Measurements from ENCODE around the gene MAP3K12.
"Not testable (repeated sequence)": the region's sequence is repeated elsewhere in the genome, so short reads cannot be mapped to it uniquely, and the experiment has no call there.

MAP3K12 gene

GRCh38 chr12:53489242-53489864 lies 9.9 kb downstream of the MAP3K12 start:
- no peak for DNase-seq (ENCODE audit: low read depth)

GRCh38 chr12:53486736-53487487 lies 12.3 kb downstream of the MAP3K12 start:
- no peak for DNase-seq (ENCODE audit: low read depth)

DNA sequence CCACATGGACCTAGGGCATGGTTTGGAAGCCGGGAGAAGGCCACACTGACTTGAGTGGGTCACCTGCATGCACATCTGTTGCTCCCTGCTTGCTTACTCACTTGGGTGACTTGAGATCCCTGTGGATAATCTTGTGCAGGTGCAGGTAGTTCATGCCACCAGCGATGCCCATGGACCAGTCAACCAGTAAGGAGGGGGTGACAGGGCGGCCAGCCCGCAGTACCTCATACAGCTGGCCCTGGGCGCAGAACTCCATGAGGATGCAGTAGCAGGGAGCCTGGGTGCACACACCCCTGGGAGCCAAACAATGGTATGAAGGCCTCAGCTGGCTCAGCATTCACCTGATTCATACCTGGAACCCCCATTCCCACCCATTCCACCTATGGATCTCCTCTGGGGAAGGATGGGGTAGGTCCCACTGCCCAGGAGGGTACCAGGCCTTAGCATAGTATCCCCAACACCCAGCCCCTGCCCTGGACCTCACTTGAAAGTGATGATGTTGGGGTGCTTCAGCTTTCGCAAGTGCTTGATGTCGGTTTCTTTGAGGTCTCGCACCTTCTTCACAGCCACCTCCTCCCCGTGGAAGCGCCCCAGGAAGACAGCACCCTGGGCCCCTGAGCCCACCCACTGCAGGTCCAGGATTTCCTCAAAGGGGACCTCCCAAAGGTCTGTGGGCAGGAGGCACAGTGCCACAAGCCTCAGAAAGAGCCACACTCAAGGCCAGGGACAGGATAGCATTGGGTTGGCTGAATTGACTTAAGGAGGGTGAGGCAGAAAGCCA lies 13.1 kb downstream of the MAP3K12 start:
- DNase-seq (ENCODE audit: low read depth), result no peak

DNA sequence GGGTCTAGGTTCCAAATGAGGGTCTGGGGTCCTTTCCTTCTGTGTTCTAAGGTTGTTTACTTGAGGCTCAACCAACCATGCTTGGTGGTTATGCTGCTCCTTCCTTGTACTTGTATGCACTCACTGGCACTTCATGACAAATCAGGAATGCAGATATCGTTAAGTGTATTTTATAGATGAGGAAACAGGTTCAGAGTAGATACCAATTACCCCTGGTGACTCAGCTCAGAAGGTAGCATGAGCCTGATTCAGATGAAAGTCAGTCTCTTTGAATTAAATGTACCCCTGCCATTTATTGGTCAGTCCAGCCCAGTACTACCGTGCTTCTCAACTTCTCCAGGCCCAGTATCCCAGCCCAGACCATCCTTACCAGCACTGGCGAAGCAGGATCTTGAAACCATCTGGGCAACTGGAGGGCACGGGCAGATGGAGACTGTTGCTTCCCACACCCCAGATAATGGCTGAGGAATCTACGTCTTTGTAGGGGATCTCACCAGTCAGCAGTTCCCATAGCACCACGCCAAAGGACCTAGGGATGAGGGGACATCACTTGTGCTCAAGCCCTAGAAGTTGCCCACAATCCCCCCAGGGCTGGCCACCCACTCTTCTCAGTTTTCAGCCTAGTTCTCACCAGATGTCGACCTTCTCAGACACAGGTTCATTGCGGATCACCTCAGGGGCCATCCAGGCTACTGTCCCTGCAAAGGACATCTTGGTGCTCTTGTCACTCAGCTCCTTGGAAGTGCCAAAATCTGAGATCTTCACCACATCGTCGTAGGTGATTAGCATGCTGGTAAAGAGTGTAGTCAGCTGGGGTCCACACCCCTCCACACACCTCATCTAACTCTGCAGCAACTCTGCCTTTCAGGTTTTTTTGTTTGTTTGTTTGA lies 14.3 kb downstream of the MAP3K12 start:
- no peak for DNase-seq (ENCODE audit: low read depth)

GRCh38 chr12:53483979-53484377 lies 15.3 kb downstream of the MAP3K12 start:
- DNase-seq (ENCODE audit: low read depth), result no peak

DNA sequence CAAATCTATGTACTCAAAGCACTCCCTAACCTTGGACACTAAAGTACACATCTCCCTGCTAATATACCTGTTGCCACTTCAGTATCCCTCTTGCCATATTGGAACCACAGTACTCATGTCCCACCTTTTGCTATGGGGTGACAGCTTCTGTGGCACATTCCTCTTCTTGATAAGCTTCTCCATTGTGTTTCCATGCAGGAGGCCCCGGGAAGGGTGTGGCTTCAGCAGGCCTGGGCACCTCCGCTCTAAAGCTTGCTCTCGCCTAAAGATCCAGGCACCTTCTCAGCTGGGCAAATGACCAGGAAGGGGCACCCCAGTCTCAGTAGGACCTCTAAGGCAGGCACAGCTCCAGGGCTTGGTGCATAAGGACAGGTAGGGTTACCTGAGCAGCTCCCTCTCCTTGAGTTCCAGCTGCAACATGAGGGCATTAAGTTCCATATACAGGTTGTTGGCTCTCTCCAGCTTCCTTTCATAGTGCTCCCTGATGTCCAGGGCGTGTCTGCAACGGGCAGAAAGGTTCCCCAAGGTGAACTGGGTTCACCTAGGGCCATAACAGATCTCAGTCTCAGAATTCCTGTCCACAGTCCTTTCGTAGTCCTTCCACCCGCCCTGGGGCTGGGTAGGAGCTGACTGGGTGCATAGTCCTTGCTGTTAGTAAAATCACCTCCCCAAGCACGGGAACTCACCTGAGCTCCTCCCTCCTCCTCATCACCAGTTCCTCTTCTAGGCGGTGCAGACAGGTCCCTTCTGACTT lies 15.9 kb downstream of the MAP3K12 start:
- DNase-seq (ENCODE audit: low read depth), result no peak

DNA sequence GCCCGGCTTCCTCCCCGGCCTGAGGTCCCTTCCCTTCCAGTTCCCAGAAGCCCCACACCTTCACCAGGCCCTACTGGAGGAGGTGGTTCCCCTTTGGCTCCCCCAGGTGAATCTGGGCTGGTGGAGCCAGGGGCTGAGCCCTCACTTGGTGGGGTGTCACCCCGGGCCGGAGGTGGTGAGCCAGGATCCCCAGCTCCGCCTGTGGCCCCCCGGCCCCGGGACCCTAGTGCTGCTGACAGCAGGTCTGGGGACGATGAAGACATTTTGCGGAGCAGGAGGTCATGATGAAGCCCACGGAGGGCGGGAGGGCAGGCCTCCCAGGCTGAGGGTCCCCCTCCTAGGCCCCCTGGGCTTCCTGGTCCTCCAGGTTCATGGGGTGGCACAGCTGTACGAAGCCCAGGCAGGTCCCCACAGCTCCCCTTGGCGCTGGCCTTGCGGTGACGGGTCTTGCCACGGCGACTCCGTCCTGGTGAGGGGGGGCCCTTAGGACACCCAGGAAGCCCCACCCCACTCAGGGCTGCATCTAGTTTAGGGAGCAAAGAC lies 16.6 kb downstream of the MAP3K12 start:
- DNase-seq (ENCODE audit: low read depth), result no peak

DNA sequence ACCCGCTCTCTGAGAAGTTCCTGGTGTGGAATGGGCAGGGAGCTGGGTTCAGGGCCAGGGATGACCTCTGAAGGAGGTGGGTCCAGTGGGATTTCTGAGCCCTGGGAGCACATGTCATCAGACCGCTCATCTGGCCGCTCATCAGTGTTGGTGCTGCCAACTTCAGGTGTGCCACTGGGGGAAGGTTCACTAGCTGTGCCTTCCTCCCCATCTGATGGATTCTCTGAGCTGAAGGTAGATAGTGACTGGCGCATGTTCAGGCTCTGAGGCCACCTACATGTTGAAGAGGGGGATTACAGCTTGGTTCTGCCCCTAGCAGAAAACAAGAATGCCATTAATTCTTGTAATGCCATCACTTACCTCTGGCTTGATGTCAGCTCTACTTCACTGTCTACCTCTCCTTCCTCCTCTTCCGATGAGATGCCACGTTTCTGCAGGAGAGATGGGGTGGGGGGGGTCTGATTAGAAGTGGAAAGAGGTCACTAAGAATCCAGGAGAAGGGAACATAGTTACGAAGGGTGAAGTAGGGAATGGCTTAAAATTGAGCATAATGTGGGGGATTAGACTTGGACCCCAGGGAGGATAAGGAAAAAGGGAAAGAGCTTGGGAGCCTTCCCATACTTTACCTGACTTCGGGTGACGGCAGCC lies 17.2 kb downstream of the MAP3K12 start:
- DNase-seq (ENCODE audit: low read depth), result no peak

DNA sequence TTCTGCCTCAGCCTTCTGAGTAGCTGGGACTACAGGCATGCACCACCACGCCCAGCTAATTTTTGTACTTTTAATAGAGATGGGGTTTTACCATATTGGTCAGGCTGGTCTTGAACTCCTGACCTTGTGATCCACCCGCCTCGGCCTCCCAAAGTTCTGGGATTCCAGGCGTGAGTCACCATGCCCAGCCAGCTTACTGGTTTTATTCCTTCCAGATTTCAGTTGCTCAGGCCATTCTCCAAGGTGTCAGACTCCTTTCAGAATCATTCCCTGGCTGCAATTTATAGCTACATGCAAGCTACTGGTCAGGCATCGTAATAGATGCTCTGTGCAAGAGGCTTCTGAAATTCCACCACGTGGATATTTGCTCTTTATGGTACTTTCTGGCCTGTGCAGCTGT lies 17.8 kb downstream of the MAP3K12 start:
- DNase-seq (ENCODE audit: low read depth), result not testable (repeated sequence)

DNA sequence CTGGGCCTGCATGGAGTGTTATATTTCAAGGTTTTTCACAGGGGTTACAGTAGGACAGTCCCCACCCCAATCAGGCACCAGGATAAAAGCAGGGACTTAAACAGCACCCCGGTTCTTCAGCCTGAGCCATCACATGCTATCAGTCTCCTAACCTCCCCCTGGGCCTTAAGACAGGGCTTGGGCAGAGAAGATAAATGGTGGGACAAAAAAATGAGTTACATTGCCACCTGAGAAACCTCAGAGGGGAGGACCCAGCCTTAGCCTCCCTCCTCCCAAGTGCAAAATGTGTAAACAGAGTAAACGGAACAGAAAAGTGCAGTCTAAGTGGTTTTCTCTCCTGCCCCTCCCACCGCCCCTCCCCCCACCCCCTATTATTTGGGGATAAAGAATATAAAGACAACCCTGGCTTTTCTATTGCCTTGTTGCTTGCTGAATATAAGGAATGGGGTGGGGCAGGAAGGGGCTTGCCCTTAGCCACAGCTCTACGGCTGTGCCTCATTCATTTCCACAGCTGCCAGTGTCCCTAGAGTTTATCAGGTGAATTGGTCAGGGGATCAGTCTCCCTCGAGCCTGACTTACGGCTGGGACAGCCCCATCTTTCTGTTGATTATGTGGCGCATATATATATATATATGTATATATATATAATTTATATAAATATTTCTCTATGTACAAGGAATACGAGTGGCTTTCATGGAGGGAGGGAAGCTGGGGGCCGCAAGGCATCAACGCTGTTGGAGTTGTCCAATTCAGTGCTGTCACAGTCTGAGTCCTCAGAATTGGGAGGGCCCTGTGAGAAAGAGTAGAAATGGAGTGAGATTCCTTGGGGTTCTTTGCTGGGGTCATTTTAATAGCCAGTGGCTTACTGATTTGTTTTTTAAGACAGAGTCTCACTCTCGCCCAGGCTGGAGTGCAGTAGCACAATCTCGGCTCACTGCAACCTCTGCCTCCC lies 18.5 kb downstream of the MAP3K12 start:
- no peak for DNase-seq (ENCODE audit: low read depth)

DNA sequence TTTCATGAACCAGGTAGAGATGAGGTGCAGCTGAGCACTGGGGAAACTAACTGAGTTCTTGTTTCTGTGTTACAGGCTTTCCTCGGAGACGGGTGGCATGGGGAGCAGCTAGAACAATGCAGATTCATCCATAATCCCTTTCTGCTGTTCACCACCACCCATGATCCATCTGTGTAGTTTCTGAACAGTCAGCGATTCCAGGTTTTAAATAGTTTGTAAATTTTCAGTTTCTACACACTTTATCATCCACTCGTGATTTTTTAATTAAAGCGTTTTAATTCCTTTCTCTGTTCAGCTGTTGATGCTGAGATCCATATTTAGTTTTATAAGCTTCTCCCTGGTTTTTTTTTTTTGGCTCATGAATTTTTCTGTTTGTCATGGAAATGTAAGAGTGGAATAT lies 19.9 kb downstream of the MAP3K12 start:
- DNase-seq (ENCODE audit: low read depth), result no peak

DNA sequence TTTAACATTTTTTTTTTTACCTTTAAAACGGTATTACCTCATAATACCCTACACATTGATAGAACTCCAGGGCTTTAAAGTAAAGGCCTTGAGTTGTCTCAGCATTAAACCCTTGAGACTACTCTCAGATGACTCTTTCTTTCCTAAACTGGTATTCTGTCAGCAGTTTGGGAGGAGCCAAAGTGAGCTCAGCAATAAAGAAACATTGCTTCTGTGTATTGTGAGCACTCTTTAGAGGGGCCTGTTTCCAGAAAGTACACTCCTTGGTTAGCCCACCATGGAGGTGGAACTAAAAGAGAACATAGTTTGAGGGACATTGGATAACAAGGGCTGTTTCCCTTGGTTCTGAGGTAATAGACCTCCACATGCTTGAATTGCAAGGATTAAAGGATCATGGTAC lies 20.4 kb downstream of the MAP3K12 start:
- no peak for DNase-seq (ENCODE audit: low read depth)

DNA sequence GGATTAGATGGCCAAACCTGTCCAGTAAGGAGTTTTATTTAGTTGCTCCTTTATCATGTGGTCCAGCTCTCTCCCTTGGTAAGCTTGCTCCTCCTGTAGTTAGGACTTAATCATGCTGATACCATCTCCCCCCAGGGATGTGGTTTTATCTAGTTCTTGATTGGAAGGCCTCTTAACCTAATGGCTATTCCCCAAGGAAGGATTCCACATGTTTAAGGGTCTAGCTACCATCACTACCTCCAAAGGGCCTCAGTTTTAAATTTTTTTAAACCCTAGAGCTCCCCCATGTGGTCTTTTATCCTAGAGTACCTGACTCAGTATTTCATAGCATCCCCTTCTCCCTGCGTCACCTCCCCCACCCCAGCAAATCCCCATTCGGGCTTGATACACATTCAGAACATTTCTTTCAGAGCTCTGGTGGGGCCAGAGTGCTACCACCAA lies 22.5 kb downstream of the MAP3K12 start:
- no peak for DNase-seq (ENCODE audit: low read depth)

DNA sequence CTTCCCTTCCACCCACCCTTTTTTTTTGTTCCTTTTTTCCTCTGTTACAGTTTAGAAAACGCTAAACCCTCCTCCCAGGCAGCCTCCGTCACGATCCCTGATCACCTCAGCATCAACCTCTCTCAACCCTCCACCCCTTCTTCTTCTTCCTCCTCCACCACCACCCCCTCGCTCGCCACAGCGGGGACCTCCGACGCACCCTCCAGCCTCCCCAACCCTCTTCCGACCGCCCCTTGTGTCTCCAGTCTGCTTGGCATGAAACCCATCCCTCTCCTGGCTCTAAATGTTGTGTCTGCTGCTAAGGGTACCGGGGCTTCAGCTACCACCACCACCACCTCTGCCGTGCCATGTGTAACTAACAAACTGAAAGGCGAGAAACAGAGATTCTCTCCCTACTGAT lies 24.4 kb downstream of the MAP3K12 start:
- DNase-seq (ENCODE audit: low read depth), result no peak

- no peak for DNase-seq (ENCODE audit: low read depth)
Observed at GRCh38 chr12:53474077-53474476, 25.2 kb downstream of the MAP3K12 start.

DNA sequence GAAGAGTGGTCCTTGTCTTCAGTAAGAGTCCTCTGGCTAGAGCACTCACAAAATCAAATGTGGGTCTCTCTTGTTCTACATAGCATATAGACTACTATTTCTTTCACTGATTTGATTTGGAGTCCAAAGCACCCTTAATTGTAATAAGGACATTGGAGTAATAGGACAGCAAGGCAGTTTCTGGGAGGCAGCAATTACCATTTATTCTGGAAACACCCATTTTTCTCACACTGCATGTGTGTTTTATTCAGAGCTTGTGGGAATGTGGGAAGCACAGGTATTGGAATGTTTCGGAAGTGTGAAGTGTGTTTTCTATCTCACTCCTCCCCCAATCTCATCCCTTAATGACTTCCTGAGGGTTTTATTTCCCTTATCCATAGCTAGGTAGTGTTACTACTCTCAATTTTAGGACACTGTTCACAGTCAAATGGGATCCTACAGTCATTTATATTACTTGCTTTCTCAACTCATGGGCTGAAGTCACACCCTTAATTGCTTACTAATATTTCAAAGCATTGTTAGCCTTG lies 27.1 kb downstream of the MAP3K12 start:
- no peak for DNase-seq (ENCODE audit: low read depth)

DNA sequence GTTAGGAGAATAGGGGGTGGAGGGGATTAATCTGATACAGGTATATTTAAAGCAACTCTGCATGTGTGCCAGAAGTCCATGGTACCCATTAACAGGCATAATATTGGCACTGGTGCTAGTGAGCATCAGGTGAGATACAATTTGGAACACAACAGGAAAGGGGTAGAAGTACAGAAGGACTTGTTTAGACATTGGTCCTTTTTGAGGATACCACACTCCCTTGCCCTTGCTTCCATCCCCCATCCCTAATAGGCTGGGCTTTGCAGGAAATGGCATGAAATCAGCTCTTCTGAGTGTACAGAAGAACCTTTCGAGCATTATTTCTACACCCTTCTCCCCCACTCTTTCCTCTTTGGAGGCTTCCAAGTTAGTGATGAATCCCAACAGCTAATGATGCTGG lies 31.0 kb downstream of the MAP3K12 start:
- DNase-seq (ENCODE audit: low read depth), result no peak

DNA sequence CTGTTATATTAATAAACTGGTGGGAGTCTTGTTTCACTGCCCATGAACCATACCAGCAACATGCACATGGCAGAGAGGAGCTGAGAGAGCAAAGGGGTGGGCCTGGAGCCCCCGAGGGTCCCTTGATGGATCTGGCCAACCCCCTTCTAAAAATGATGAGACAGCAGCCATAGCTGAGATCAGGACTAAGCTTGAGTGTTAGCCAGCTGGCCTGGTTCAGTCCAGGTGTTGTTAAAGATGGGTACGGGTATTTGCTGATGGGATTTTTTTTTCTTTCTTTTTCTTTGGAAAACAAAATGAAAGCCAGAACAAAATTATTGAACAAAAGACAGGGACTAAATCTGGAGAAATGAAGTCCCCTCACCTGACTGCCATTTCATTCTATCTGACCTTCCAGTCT lies 31.4 kb downstream of the MAP3K12 start:
- DNase-seq (ENCODE audit: low read depth), result no peak

GRCh38 chr12:53467082-53467481 lies 32.2 kb downstream of the MAP3K12 start:
- no peak for DNase-seq (ENCODE audit: low read depth)
